Measurements from ENCODE around the gene LDLRAD1.

GRCh38 chr1:54037476-54037875 lies 19.5 kb upstream of the LDLRAD1 start:
- TF ChIP-seq NFIC (IDR thresholded peaks at IDR 0.05) (no peak), REST (IDR thresholded peaks at IDR 0.05; ENCODE audit: low read depth) (no peak), RAD21 (IDR thresholded peaks at IDR 0.05; ENCODE audit: low read depth) (no peak), USF1 (IDR thresholded peaks at IDR 0.05) (no peak), CEBPB (IDR thresholded peaks at IDR 0.05) (no peak), EP300 (IDR thresholded peaks at IDR 0.05; ENCODE audit: borderline replicate concordance) (no peak), TCF12 (IDR thresholded peaks at IDR 0.05; ENCODE audit: low read depth) (no peak), TAF1 (IDR thresholded peaks at IDR 0.05; ENCODE audit: low read depth) (no peak), FOXM1 (IDR thresholded peaks at IDR 0.05; ENCODE audit: borderline replicate concordance, low read depth) (no peak)

All from Ishikawa (cell line).